DMS114 treated with DMSO at 0.1 percent for 48 hours (cell line): ENCODE measurements around the gene FKBP1A.

Experiments
- DNase-seq: peaks from one replicate; lab custom pipeline; 2025; ENCODE audit not compliant: unreplicated experiment; lab: John Stamatoyannopoulos, UW

FKBP1A gene

DNA sequence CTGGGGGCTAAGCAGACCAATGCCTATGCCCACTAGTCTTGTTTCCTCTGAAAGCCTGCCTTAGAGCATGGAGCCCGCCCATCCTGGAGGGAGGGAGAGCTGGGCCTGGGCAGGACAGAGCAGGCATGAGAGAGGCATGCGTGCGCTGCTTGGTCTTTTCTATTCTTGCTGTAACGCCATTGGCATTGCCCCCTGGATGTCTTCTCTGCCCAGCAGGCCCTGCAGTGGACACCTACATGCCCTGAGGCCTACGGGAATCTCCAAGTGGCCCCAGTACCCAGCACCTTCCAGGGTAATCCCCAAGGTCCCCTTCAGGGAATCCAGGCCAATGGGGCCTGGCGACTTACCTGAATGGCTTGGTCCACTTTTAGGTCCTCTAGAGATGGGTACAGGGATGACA is 72.8 kb downstream of the FKBP1A start:
- DNase-seq = no peak

DNA sequence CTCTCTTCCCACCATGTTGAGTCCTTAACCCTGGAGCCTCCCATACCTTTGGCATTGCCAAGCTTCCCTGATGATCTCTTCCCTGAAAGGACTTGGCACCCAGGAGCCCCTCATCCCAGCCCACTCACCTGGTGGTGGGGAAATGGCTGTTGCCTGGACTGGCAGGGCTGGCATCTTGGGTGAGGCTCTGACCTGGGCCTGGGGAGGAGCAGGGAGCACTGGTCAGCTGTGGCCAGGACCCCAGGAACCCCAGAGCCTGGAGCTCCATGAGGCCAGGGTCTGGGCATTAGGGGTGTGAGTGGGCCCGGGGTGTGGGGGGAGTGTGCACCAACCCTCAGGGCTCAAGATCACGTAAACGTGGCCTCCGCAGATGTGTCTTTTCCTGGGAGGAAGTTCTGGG is 73.4 kb downstream of the FKBP1A start:
- no peak for DNase-seq

GRCh38 chr20:1319051-1319450 is 73.8 kb downstream of the FKBP1A start:
- no peak for DNase-seq
